Muscle of leg (tissue), 16 donors: Measurements from ENCODE around the gene ARPC2. TPM values are rescaled to one million over a fixed set of nuclear protein-coding genes. Genes with fewer than 3 reads are reported as not detected.
A peak's percentile ranks its signal among the peaks of the same experiment; 100 is the strongest.
"Not testable (repeated sequence)": the region's sequence is repeated elsewhere in the genome, so short reads cannot be mapped to it uniquely, and the experiment has no call there.

ENCODE experiments used
- DNase-seq: peaks from one replicate; pipeline ENCODE4 v3.0.0; 2013
- H3K27ac ChIP-seq: one replicate; pipeline ENCODE4 v1.5.1; 2013; ENCODE audit warnings: mild to moderate bottlenecking, low read length, control low read depth
- H3K27me3 ChIP-seq: one replicate; pipeline ENCODE4 v1.6.1; 2013; ENCODE audit warnings: low read length; ENCODE audit not compliant: control insufficient read depth, insufficient read depth
- H3K36me3 ChIP-seq: one replicate; pipeline ENCODE4 v1.6.1; 2013; ENCODE audit warnings: low read length; ENCODE audit not compliant: control insufficient read depth, insufficient read depth
- H3K4me1 ChIP-seq: one replicate; pipeline ENCODE4 v1.6.1; 2013; ENCODE audit warnings: low read length; ENCODE audit not compliant: control insufficient read depth, insufficient read depth
- H3K4me3 ChIP-seq: one replicate; pipeline ENCODE4 v1.5.1; 2013; ENCODE audit warnings: low read length, control low read depth
- H3K9me3 ChIP-seq: replicated peaks from 2 replicates; pipeline ENCODE4 v1.6.1; 2013; ENCODE audit warnings: low read depth, low read length; ENCODE audit not compliant: control insufficient read depth
- WGBS: methylation state at CpG from one replicate; pipeline ENCODE4 v1.1.5; 2013; ENCODE audit warnings: missing lambda C conversion rate; ENCODE audit not compliant: insufficient coverage; 5-methylcytosine and 5-hydroxymethylcytosine counted together
- long read RNA-seq, 11 donors: transcript quantifications; one replicate each; lab custom pipeline, GENCODE V29; 2026
- polyA plus RNA-seq, 8 donors: library from polyadenylated mRNA; unstranded; fragments of 120-200 nt; gene quantifications; one replicate each; pipeline versions ENCODE4 v1.2.1 to v1.2.3, GENCODE V29; 2013; ENCODE audit warnings: inconsistent platforms in 1 of 8, low replicate concordance in 1 of 8; ENCODE audit not compliant: insufficient read length in 8 of 8, insufficient read depth in 1 of 8
- total RNA-seq: library from RNA; stranded (reverse); fragments of 120-200 nt; gene quantifications from one replicate; pipeline ENCODE4 v1.2.4, GENCODE V29; 2013

Gene ARPC2
- total RNA-seq (206 TPM), polyA plus RNA-seq (100 to 1,000 TPM; 220 to 261 (median 237) TPM)
- long read RNA-seq, donor 1, transcript ARPC2-201 (10 exons, 1,605 nt), result minor isoform, 5 of 131 reads
- long read RNA-seq, donor 1, transcript ARPC2-202 (11 exons, 1,505 nt), result major isoform, 68 of 131 reads
- long read RNA-seq, donor 1, partial matches to known transcripts, result 54 of 131 reads
- long read RNA-seq, donor 1, other reads (novel, unspliced or antisense), result 0 of 131 reads
- long read RNA-seq, donor 2, transcript ARPC2-202 (11 exons, 1,505 nt), result major isoform, 12 of 26 reads
- long read RNA-seq, donor 2, partial matches to known transcripts, result 10 of 26 reads
- long read RNA-seq, donor 2, other reads (novel, unspliced or antisense), result 0 of 26 reads
- long read RNA-seq, donor 3, transcript ARPC2-202 (11 exons, 1,505 nt), result major isoform, 121 of 188 reads
- long read RNA-seq, donor 3, transcript ARPC2-201 (10 exons, 1,605 nt), result minor isoform, 13 of 188 reads
- long read RNA-seq, donor 3, partial matches to known transcripts, result 48 of 188 reads
- long read RNA-seq, donor 3, other reads (novel, unspliced or antisense), result 0 of 188 reads
- long read RNA-seq, donor 4, transcript ARPC2-216 (2 exons, 550 nt), result minor isoform, 6 of 108 reads
- long read RNA-seq, donor 4, transcript ARPC2-201 (10 exons, 1,605 nt), result minor isoform, 8 of 108 reads
- long read RNA-seq, donor 4, transcript ARPC2-202 (11 exons, 1,505 nt), result major isoform, 85 of 108 reads
- long read RNA-seq, donor 4, partial matches to known transcripts, result 6 of 108 reads
- long read RNA-seq, donor 4, other reads (novel, unspliced or antisense), result 0 of 108 reads
- long read RNA-seq, donor 5, transcript ARPC2-209 (7 exons, 2,226 nt), result minor isoform, 8 of 508 reads
- long read RNA-seq, donor 5, transcript ARPC2-202 (11 exons, 1,505 nt), result major isoform, 297 of 508 reads
- long read RNA-seq, donor 5, transcript ARPC2-208 (5 exons, 816 nt), result minor isoform, 6 of 508 reads
- long read RNA-seq, donor 5, transcript ARPC2-201 (10 exons, 1,605 nt), result minor isoform, 26 of 508 reads
- long read RNA-seq, donor 5, partial matches to known transcripts, result 156 of 508 reads
- long read RNA-seq, donor 5, other reads (novel, unspliced or antisense), result 7 of 508 reads
- long read RNA-seq, donor 6, transcript ARPC2-216 (2 exons, 550 nt), result minor isoform, 9 of 382 reads
- long read RNA-seq, donor 6, transcript ARPC2-201 (10 exons, 1,605 nt), result minor isoform, 16 of 382 reads
- long read RNA-seq, donor 6, transcript ARPC2-202 (11 exons, 1,505 nt), result major isoform, 241 of 382 reads
- long read RNA-seq, donor 6, transcript ARPC2-208 (5 exons, 816 nt), result minor isoform, 5 of 382 reads
- long read RNA-seq, donor 6, partial matches to known transcripts, result 105 of 382 reads
- long read RNA-seq, donor 6, other reads (novel, unspliced or antisense), result 5 of 382 reads
- long read RNA-seq, donor 7, transcript ARPC2-201 (10 exons, 1,605 nt), result minor isoform, 21 of 278 reads
- long read RNA-seq, donor 7, transcript ARPC2-216 (2 exons, 550 nt), result minor isoform, 9 of 278 reads
- long read RNA-seq, donor 7, transcript ARPC2-209 (7 exons, 2,226 nt), result minor isoform, 6 of 278 reads
- long read RNA-seq, donor 7, transcript ARPC2-202 (11 exons, 1,505 nt), result major isoform, 142 of 278 reads
- long read RNA-seq, donor 7, partial matches to known transcripts, result 93 of 278 reads
- long read RNA-seq, donor 7, other reads (novel, unspliced or antisense), result 0 of 278 reads
- long read RNA-seq, donor 8, transcript ARPC2-201 (10 exons, 1,605 nt), result minor isoform, 7 of 207 reads
- long read RNA-seq, donor 8, transcript ARPC2-216 (2 exons, 550 nt), result minor isoform, 11 of 207 reads
- long read RNA-seq, donor 8, transcript ARPC2-202 (11 exons, 1,505 nt), result major isoform, 76 of 207 reads
- long read RNA-seq, donor 8, partial matches to known transcripts, result 107 of 207 reads
- long read RNA-seq, donor 8, other reads (novel, unspliced or antisense), result 0 of 207 reads
- long read RNA-seq, donor 9, transcript ARPC2-216 (2 exons, 550 nt), result minor isoform, 7 of 142 reads
- long read RNA-seq, donor 9, transcript ARPC2-202 (11 exons, 1,505 nt), result major isoform, 83 of 142 reads
- long read RNA-seq, donor 9, transcript ARPC2-201 (10 exons, 1,605 nt), result minor isoform, 10 of 142 reads
- long read RNA-seq, donor 9, partial matches to known transcripts, result 35 of 142 reads
- long read RNA-seq, donor 9, other reads (novel, unspliced or antisense), result 0 of 142 reads
- long read RNA-seq, donor 10, transcript ARPC2-202 (11 exons, 1,505 nt), result major isoform, 99 of 329 reads
- long read RNA-seq, donor 10, transcript ARPC2-216 (2 exons, 550 nt), result minor isoform, 18 of 329 reads
- long read RNA-seq, donor 10, transcript ARPC2-201 (10 exons, 1,605 nt), result minor isoform, 8 of 329 reads
- long read RNA-seq, donor 10, partial matches to known transcripts, result 198 of 329 reads
- long read RNA-seq, donor 10, other reads (novel, unspliced or antisense), result 0 of 329 reads
- long read RNA-seq, donor 11, transcript ARPC2-202 (11 exons, 1,505 nt), result major isoform, 121 of 190 reads
- long read RNA-seq, donor 11, transcript ARPC2-216 (2 exons, 550 nt), result minor isoform, 7 of 190 reads
- long read RNA-seq, donor 11, transcript ARPC2-201 (10 exons, 1,605 nt), result minor isoform, 12 of 190 reads
- long read RNA-seq, donor 11, partial matches to known transcripts, result 45 of 190 reads
- long read RNA-seq, donor 11, other reads (novel, unspliced or antisense), result 0 of 190 reads

DNA sequence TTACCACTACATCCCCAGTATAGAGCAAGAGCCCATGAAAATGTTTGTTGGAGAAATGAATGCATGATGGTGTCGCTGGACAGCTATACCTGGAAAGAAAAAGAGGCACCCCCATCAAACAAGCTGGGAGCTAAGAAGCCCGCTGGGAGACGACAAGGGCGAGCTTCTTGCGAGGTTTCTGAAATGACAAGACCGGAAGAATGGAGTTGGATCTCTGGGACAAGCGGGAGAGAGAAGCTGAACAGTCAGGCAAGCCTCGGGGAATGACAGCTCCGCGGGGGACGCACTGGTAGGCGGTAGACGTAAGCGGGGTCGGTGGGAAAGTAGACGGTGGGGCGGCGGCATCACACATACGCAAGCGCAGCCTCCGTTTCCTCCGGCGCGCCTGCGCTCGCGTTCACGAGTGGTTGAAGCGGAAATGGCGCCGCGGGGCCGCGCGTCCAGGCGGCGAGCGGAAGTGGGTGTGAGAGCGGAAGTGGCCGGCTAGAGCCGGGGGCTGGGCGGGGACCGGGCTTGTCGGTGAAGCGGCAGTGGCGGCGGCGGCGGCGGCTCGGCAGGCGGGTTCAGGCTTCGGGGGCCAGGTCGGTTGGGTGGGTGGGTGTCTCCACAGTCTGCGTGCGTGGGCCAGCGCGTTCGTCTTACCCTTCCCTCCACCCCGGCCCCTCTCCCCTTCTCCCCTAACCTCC is at the start of gene ARPC2:
ARPC2 (plus strand) TSS at position 516 of the 686 bp plus-strand sequence. CDS start 282 bp downstream, outside the sequence.
- H3K27ac ChIP-seq, result peak within 1 kb of the TSS; percentile 94
- peak within 1 kb of the TSS; percentile 99 for H3K4me3 ChIP-seq
- peaks cover 2% of the 10 kb centered on the region for H3K36me3 ChIP-seq
- H3K9me3 ChIP-seq, result no peaks in the 10 kb centered on the region
- H3K4me1 ChIP-seq, result peaks cover 23% of the 10 kb centered on the region
- WGBS, result under 1% methylated on average over 39 of the region's 60 CpGs
- no peaks in the 10 kb centered on the region for H3K27me3 ChIP-seq
- DNase-seq, result peak; percentile 98

DNA sequence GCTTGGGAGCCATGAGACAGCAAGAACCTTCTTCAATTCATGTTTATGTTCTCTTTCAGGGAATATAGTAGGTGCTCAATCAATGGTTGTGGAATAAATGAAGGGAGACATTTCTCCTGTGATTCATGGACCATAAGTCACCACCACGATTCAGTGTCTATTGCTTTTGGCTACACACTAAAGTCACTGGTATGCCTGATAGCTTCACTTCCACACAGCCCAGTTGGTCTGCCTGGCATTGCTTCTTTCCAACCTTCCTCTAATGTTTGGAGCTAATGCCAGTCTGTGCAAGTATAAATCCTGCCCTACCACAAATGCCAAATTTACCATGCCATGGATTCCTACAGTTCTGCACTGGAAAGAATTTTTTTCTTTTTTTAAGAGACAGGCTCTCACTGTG is 49.0 kb upstream of the ARPC2 start:
- H3K27me3 ChIP-seq, result peaks cover 11% of the 10 kb centered on the region
- no peak for DNase-seq
- WGBS, result 100% methylated on average over 1 of the region's 1 CpG

DNA sequence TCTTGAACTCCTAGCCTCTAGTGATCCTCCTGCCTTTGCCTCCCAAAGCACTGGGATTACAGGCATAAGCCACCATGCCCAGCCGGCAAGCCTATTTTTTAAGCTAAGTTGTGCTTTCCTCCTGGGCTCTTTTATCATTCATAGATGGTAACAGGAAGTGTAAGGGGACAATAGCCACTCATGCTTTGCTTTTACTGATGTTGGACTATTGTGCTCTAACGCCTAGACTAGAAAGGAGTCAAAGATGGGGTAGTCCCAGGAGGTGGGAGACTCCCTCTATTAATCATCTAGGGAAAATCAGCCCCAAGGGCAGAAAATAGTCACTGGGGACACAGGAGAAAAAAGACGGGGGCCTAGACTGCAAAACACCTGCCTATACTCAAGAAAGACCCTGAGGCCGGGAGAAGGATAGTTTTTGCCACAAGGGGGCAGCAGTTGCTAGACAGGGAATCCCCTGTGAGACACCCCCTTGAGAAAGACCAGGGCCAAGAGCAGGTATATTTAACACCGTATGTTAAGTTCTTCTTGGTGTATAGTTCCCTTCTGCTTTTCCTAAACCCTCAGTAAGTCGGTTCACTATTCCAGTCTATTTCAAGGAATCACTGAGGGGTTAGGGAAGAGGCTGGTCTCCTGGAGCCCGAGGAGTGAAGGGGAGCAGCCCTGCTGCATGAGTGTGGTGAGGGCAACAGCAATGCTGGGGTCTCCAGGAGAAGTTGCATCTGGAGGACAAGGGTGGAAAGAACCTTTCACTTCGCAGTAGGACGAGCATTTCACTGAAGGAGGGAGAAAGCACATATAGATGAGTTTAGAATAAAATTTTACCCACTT is 48.1 kb upstream of the ARPC2 start:
- WGBS, result 100% methylated on average over 1 of the region's 9 CpGs
- no peaks in the 10 kb centered on the region for H3K4me1 ChIP-seq
- H3K27ac ChIP-seq, result no peak overlapping the region
- DNase-seq, result peak; percentile 57
- H3K4me3 ChIP-seq, result no peak overlapping the region
- H3K36me3 ChIP-seq, result no peaks in the 10 kb centered on the region
- no peaks in the 10 kb centered on the region for H3K9me3 ChIP-seq
- H3K27me3 ChIP-seq, result peaks cover 8% of the 10 kb centered on the region

More for the DNA sequence above, 49.0 kb upstream of the ARPC2 start:
- H3K4me1 ChIP-seq, result no peaks in the 10 kb centered on the region
- H3K9me3 ChIP-seq, result no peaks in the 10 kb centered on the region
- H3K27ac ChIP-seq, result no peak overlapping the region
- no peak overlapping the region for H3K4me3 ChIP-seq
- H3K36me3 ChIP-seq, result no peaks in the 10 kb centered on the region

DNA sequence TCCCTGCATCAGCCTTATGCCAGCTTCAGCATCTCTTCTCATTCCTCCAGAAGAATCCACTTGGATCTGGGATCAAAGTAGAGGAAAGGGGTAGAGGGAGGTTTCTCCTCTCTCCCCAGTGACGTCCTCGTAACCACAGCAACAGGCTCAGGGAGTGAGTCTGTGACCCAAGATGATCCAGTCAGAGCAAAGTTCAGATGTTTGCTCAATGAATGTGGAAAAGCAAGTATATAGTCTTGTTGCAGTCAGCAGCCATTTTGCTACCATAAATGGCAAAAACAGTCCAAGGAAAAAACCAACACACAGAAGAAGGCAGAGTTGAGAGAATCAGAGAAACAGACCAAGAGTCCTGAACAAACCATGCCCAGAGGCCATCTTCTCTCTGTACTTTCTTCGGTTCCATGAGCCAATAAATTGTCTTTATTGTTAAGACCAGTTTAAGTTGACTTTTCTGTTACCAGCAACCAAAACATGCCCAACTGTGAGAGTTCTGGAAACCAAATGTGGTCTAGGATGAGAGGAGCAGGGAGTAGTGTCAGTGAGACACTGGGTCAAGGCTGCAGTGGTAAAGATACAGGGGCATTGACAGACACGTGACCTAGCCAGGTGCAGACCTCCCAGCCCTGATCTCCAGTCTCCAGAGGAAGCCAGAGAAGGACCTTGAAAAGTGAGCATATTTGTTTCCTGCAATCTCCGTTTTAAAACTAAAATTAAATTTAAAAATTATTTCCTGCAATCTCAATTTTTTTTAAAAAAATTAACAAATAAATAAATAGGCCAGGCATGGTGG is 47.0 kb upstream of the ARPC2 start:
- no peak overlapping the region for H3K4me3 ChIP-seq
- peaks cover 4% of the 10 kb centered on the region for H3K27me3 ChIP-seq
- DNase-seq, result no peak
- no peaks in the 10 kb centered on the region for H3K4me1 ChIP-seq
- H3K36me3 ChIP-seq, result no peaks in the 10 kb centered on the region
- WGBS, result no CpG with 5 or more reads among the region's 5 CpGs
- no peaks in the 10 kb centered on the region for H3K9me3 ChIP-seq
- no peak overlapping the region for H3K27ac ChIP-seq

DNA sequence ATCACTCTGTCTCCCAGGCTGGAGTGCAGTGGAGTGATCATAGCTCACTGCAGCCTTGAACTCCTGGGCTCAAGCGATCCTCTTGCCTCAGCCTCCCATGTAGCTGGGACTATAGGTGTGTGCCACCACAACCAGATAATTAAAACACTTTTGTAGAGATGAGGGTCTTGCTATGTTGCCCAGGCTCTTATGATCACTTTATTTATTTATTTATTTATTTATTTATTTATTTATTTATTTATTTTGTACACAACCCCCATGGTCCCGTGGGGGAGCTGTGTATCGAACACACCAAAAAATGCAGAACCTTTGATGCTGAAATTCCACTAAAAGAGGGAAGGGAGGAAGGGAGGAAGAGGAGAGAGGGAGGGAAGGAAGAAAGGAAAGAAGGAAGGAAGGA is 45.2 kb upstream of the ARPC2 start:
- H3K36me3 ChIP-seq, H3K9me3 ChIP-seq, H3K4me3 ChIP-seq, H3K27ac ChIP-seq, DNase-seq, H3K27me3 ChIP-seq, H3K4me1 ChIP-seq: not testable (repeated sequence)
- WGBS, result 20% methylated on average over 1 of the region's 3 CpGs

DNA sequence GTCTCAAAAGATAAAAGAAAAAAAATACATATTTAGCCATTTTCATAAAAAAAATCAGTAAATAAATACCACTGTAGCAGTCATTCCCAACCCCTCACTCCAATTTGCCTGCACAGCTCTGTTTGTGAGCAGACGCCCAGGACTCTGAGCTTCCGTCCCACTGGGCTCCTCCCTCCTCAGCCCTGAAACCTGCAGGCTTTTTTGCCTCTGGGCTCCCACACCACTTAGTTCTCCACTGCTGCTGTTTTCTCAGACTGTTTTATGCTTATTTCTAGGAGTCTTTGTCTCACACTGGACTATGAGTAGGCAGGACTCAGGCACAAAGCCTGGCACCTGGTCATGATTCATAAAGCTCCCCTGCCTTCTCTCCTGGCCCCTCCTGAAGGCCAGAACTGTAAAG is 44.1 kb upstream of the ARPC2 start:
- WGBS, result 36% methylated on average over 2 of the region's 2 CpGs
- Histone ChIP-seq H3K36me3 (no peaks in the 10 kb centered on the region), H3K9me3 (no peaks in the 10 kb centered on the region), H3K27ac (no peak overlapping the region), H3K27me3 (no peaks in the 10 kb centered on the region), H3K4me3 (no peak overlapping the region), H3K4me1 (no peaks in the 10 kb centered on the region)
- DNase-seq, result no peak

DNA sequence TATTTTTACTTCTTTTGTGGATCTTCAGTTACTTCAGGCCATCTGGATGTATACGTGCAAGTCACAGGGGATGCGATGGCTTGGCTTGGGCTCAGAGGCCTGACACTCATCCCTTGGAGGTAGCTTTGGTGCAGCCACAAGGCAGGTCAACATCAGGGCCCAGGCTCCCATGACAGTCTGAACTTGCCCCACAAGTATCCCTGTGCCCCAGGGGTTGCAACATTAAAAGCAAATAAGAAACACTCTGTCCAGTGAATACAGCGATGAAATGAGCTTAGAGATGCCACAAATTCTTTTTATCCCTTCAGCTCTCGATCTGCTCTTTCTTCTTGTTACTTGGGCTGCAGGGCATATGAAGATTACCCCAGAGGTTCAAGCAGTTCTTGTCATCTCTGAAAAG is 37.2 kb upstream of the ARPC2 start:
- no peak for DNase-seq
- Histone ChIP-seq H3K27ac (no peak overlapping the region), H3K4me3 (no peak overlapping the region), H3K9me3 (no peaks in the 10 kb centered on the region), H3K27me3 (peaks cover 2% of the 10 kb centered on the region), H3K36me3 (no peaks in the 10 kb centered on the region), H3K4me1 (no peaks in the 10 kb centered on the region)
- WGBS, result 65% methylated on average over 2 of the region's 4 CpGs
